HG03097 (cell line): ENCODE measurements around the gene SPDYE1.
"Not testable (repeated sequence)": the region's sequence is repeated elsewhere in the genome, so short reads cannot be mapped to it uniquely, and the experiment has no call there.

Experiments
- ATAC-seq: cut with Tn5 transposase; IDR thresholded peaks from one replicate; pipeline ENCODE4 v1.9.1; 2021; ENCODE audit not compliant: unreplicated experiment, low FRiP score

The SPDYE1 gene

GRCh38 chr7:43997532-43997931, at the start of gene SPDYE1:
TSS of gene SPDYE1 (plus strand) at chr7:43997897. CDS start at chr7:43999950, 2,053 bp downstream.
- ATAC-seq, result not testable (repeated sequence)

- ATAC-seq, result no peak
Observed at GRCh38 chr7:43952028-43952427, 45.7 kb upstream of the SPDYE1 start.

GRCh38 chr7:43953071-43953470, 44.6 kb upstream of the SPDYE1 start:
- no peak for ATAC-seq

GRCh38 chr7:43954524-43955228, 43.0 kb upstream of the SPDYE1 start:
- no peak for ATAC-seq

GRCh38 chr7:43956027-43956426, 41.7 kb upstream of the SPDYE1 start:
- no peak for ATAC-seq

- ATAC-seq, result no peak
Observed at GRCh38 chr7:43960933-43961332, 36.8 kb upstream of the SPDYE1 start.

GRCh38 chr7:43966392-43966791, 31.3 kb upstream of the SPDYE1 start:
- not testable (repeated sequence) for ATAC-seq

GRCh38 chr7:43968172-43969040, 29.3 kb upstream of the SPDYE1 start:
- ATAC-seq, result not testable (repeated sequence)

GRCh38 chr7:43969586-43969985, 28.1 kb upstream of the SPDYE1 start:
- ATAC-seq, result not testable (repeated sequence)

- ATAC-seq, result not testable (repeated sequence)
Observed at GRCh38 chr7:43970698-43971097, 27.0 kb upstream of the SPDYE1 start.

- not testable (repeated sequence) for ATAC-seq
Observed at GRCh38 chr7:43974033-43974573, 23.6 kb upstream of the SPDYE1 start.

- not testable (repeated sequence) for ATAC-seq
Observed at GRCh38 chr7:43974725-43975482, 22.8 kb upstream of the SPDYE1 start.

GRCh38 chr7:43977525-43977924, 20.2 kb upstream of the SPDYE1 start:
- ATAC-seq, result no peak

GRCh38 chr7:43978102-43978501, 19.6 kb upstream of the SPDYE1 start:
- ATAC-seq, result not testable (repeated sequence)

GRCh38 chr7:43982848-43983247, 14.8 kb upstream of the SPDYE1 start:
- ATAC-seq, result not testable (repeated sequence)

GRCh38 chr7:43983736-43984135, 14.0 kb upstream of the SPDYE1 start:
- ATAC-seq, result not testable (repeated sequence)

GRCh38 chr7:43985904-43986864, 11.5 kb upstream of the SPDYE1 start:
- not testable (repeated sequence) for ATAC-seq

GRCh38 chr7:43987476-43987875, 10.2 kb upstream of the SPDYE1 start:
- not testable (repeated sequence) for ATAC-seq

GRCh38 chr7:43990011-43990585, 7.6 kb upstream of the SPDYE1 start:
- ATAC-seq, result not testable (repeated sequence)
